A673 (cell line): ENCODE data around the gene IL18R1. TPM values are rescaled to one million over a fixed set of nuclear protein-coding genes. Genes with fewer than 3 reads are reported as not detected.

ENCODE experiments used
- BruUV-seq: library from RNA; stranded (reverse); fragments of 400-500 nt; replicated peaks from 2 replicates; lab custom pipeline; 2021; lab: Mats Ljungman, UMichigan
- CTCF ChIA-PET: fragments of 300-600 bp; sonication (Branson Sonifier 250); formaldehyde crosslinking; loops from one replicate; lab custom pipeline; 2022; ENCODE audit warnings: antibody characterized with exemption; lab: Charles Lee
- POLR2A ChIA-PET: fragments of 300-600 bp; sonication (Branson Sonifier 250); formaldehyde crosslinking; loops from one replicate; lab custom pipeline; 2022; ENCODE audit warnings: antibody characterized with exemption; ENCODE audit not compliant: low non-redundant PET; lab: Charles Lee
- DNase-seq: peaks from one replicate; pipeline ENCODE4 v3.0.0-alpha.2; 2015; ENCODE audit warnings: low spot score
- H3K27ac ChIP-seq: fragments of 200-600 bp; sonication (generic); 2 replicates; pipeline ENCODE4 v1.5.1; 2016; ENCODE audit warnings: mixed run types, low read depth, mild to moderate bottlenecking, mixed read lengths, antibody characterized with exemption, low read length; ENCODE audit not compliant: poor library complexity, severe bottlenecking
- H3K27me3 ChIP-seq: fragments of 200-600 bp; sonication (generic); replicated peaks from 2 replicates; pipeline ENCODE4 v1.6.1; 2017; ENCODE audit warnings: mixed run types, low read depth, mild to moderate bottlenecking, mixed read lengths, antibody characterized with exemption, low read length; ENCODE audit not compliant: insufficient read depth, poor library complexity
- H3K36me3 ChIP-seq: fragments of 200-600 bp; sonication (generic); 2 replicates; pipeline ENCODE4 v1.6.1; 2016; ENCODE audit warnings: mixed run types, mild to moderate bottlenecking, mixed read lengths, antibody characterized with exemption, low read length; ENCODE audit not compliant: insufficient read depth, poor library complexity, severe bottlenecking
- H3K4me1 ChIP-seq: fragments of 200-600 bp; sonication (generic); 2 replicates; pipeline ENCODE4 v1.6.1; 2017; ENCODE audit warnings: mixed run types, mild to moderate bottlenecking, mixed read lengths, antibody characterized with exemption, low read length; ENCODE audit not compliant: insufficient read depth, poor library complexity, severe bottlenecking
- H3K4me3 ChIP-seq: fragments of 200-600 bp; sonication (generic); 2 replicates; pipeline ENCODE4 v1.5.1; 2016; ENCODE audit warnings: low read depth, mixed run types, mild to moderate bottlenecking, mixed read lengths, low read length; ENCODE audit not compliant: poor library complexity, severe bottlenecking
- H3K9me3 ChIP-seq: fragments of 200-600 bp; sonication (generic); 2 replicates; pipeline ENCODE4 v1.6.1; 2016; ENCODE audit warnings: mixed run types, low read depth, mild to moderate bottlenecking, mixed read lengths, antibody characterized with exemption, low read length; ENCODE audit not compliant: poor library complexity, severe bottlenecking
- EZH2 ChIP-seq: fragments of 200-600 bp; sonication (generic); IDR thresholded peaks from 2 replicates; pipeline ENCODE4 v1.6.1; 2017; ENCODE audit warnings: borderline replicate concordance, low read depth, mild to moderate bottlenecking, mixed read lengths, antibody characterized with exemption, low read length; ENCODE audit not compliant: poor library complexity, severe bottlenecking
- intact Hi-C: fragments of 100-400 bp; cut with micrococcal nuclease; formaldehyde crosslinking; loops from one replicate; pipeline ENCODE4 v1.10.0; 2022; ENCODE audit not compliant: unreplicated experiment
- total RNA-seq: library from RNA; stranded (reverse); gene quantifications from 2 replicates; pipeline ENCODE4 v1.2.3, GENCODE V29; 2021
- TF ChIP-seq, protein P1 (sequence below): fragments of 300-800, 200-600 bp; sonication (generic); conservative IDR thresholded peaks from 2 replicates; pipeline ENCODE4 v1.5.1; 2017; ENCODE audit warnings: low read depth, mild to moderate bottlenecking, antibody characterized with exemption, low read length, moderate library complexity, mixed read lengths

Gene IL18R1
- total RNA-seq, 1 experiment from 2014 or later: not detected

- ChIA-PET POLR2A (no interaction called here), CTCF (no interaction called here)
- Histone ChIP-seq H3K36me3 (no peaks in the 10 kb centered on the region), H3K4me3 (no peak overlapping the region), H3K27me3 (peaks cover 14% of the 10 kb centered on the region), H3K27ac (no peak overlapping the region), H3K4me1 (no peaks in the 10 kb centered on the region), H3K9me3 (no peaks in the 10 kb centered on the region)
- intact Hi-C loops: no loop called here
- TF ChIP-seq EZH2: no peak
- TF ChIP-seq, protein P1, sequence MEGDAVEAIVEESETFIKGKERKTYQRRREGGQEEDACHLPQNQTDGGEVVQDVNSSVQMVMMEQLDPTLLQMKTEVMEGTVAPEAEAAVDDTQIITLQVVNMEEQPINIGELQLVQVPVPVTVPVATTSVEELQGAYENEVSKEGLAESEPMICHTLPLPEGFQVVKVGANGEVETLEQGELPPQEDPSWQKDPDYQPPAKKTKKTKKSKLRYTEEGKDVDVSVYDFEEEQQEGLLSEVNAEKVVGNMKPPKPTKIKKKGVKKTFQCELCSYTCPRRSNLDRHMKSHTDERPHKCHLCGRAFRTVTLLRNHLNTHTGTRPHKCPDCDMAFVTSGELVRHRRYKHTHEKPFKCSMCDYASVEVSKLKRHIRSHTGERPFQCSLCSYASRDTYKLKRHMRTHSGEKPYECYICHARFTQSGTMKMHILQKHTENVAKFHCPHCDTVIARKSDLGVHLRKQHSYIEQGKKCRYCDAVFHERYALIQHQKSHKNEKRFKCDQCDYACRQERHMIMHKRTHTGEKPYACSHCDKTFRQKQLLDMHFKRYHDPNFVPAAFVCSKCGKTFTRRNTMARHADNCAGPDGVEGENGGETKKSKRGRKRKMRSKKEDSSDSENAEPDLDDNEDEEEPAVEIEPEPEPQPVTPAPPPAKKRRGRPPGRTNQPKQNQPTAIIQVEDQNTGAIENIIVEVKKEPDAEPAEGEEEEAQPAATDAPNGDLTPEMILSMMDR: no peak
- no peak for DNase-seq
- no TSS peak for BruUV-seq
These were observed 10.2 kb upstream of the IL18R1 start for GRCh38 chr2:102345329-102345920.

- Histone ChIP-seq H3K36me3 (no peaks in the 10 kb centered on the region), H3K4me1 (no peaks in the 10 kb centered on the region), H3K27ac (no peak overlapping the region), H3K4me3 (no peak overlapping the region), H3K27me3 (peaks cover 13% of the 10 kb centered on the region), H3K9me3 (no peaks in the 10 kb centered on the region)
- ChIA-PET CTCF (no interaction called here), POLR2A (no interaction called here)
- intact Hi-C loops: no loop called here
- no peak for DNase-seq
- no TSS peak for BruUV-seq
- no peak for TF ChIP-seq EZH2
- TF ChIP-seq, protein P1: no peak
These were observed 9.0 kb upstream of the IL18R1 start for GRCh38 chr2:102346381-102347130.

DNA sequence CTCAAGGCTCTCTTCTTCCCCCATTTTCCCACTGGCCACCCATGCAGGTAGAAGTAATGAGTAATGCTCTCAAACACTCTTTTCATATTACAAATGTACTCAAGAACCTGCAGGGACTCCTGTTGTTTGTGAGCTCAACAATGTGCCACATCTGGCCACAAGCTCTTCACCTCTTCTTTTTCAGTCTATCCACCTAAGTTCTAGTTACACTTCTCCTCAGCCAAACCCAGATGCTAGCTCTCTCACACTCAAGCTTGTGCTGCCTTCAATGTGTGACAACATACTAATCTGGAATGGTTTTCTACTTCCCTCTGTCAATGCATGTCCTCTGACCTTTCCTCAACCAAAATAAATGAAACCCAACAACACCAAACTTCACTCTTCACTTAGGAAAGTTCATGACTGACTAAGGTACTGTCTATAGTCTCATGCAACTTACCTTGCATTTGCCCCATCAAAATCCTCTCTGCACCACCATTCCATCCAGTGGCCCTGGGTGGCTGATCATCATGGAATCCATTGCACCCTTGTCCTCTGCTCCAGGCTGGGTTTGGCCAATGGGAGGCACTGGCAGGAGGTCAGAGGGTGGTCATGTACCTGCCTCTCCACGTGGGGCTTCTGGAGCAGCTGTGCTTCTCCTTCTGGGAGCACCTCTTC lies 5.3 kb upstream of the IL18R1 start:
- H3K27me3 ChIP-seq: peaks cover 10% of the 10 kb centered on the region
- peak; percentile 7 for DNase-seq
- ChIA-PET CTCF (no interaction called here), POLR2A (no interaction called here)
- TF ChIP-seq, protein P1: no peak
- no peak for TF ChIP-seq EZH2
- no TSS peak for BruUV-seq
- H3K36me3 ChIP-seq: no peaks in the 10 kb centered on the region
- intact Hi-C loops: loop anchor here (10.0 kb wide), 1 partner anchor 325 kb away; no protein-coding TSS in a partner anchor
- no peaks in the 10 kb centered on the region for H3K9me3 ChIP-seq
- H3K4me3 ChIP-seq: no peak overlapping the region
- H3K4me1 ChIP-seq: no peaks in the 10 kb centered on the region
- no peak overlapping the region for H3K27ac ChIP-seq
